HG02759 (cell line): ENCODE measurements around the gene OSBP.
"Not testable (repeated sequence)": the region's sequence is repeated elsewhere in the genome, so short reads cannot be mapped to it uniquely, and the experiment has no call there.

Experiments
- ATAC-seq: cut with Tn5 transposase; IDR thresholded peaks from one replicate; pipeline ENCODE4 v1.9.1; 2021; ENCODE audit warnings: mild to moderate bottlenecking, moderate library complexity; ENCODE audit not compliant: unreplicated experiment

OSBP gene, protein sequence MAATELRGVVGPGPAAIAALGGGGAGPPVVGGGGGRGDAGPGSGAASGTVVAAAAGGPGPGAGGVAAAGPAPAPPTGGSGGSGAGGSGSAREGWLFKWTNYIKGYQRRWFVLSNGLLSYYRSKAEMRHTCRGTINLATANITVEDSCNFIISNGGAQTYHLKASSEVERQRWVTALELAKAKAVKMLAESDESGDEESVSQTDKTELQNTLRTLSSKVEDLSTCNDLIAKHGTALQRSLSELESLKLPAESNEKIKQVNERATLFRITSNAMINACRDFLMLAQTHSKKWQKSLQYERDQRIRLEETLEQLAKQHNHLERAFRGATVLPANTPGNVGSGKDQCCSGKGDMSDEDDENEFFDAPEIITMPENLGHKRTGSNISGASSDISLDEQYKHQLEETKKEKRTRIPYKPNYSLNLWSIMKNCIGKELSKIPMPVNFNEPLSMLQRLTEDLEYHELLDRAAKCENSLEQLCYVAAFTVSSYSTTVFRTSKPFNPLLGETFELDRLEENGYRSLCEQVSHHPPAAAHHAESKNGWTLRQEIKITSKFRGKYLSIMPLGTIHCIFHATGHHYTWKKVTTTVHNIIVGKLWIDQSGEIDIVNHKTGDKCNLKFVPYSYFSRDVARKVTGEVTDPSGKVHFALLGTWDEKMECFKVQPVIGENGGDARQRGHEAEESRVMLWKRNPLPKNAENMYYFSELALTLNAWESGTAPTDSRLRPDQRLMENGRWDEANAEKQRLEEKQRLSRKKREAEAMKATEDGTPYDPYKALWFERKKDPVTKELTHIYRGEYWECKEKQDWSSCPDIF

GRCh38 chr11:59615637-59616395 lies at the start of gene OSBP:
TSS of gene OSBP (minus strand) at chr11:59615774. CDS start at chr11:59615664, 110 bp downstream.
- ATAC-seq = peak; percentile 89

GRCh38 chr11:59660621-59661020 lies 45.0 kb upstream of the OSBP start:
- no peak for ATAC-seq

DNA sequence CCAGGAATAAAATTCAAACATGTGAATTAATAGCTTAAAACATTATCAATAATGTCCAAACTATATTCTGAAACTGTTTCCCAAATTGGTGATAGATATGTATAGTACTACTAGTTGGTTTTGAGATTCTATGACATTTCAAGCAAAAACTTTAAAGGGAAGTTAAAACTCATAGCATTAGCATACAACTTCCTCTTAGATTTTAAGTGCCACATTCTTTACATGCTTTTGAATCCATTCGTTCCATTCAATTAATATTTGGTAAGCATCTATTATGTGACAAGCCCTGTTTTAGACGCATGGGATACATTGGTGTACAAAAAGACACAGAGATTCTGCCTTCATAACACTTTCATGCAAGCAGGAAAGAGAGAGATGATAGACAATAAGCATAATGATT lies 44.4 kb upstream of the OSBP start:
- no peak for ATAC-seq

DNA sequence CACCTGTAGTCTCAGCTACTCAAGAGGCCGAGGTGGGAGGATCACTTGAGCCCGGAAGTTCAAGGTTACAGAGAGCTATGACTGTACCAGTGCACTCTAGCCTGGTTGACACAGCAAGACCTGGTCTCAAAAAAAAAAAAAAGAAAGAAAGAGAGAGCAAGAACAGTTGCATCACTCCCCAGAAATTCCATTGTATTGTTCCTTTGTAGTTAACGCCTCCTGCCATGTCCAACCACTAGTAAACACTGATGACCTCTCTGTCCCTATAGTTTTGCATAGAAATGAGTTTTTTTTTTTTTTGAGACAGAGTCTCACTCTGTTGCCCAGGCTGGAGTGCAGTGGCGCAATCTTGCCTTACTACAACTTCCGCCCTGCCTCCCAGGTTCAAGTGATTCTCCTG lies 42.5 kb upstream of the OSBP start:
- ATAC-seq = no peak

GRCh38 chr11:59654893-59655292 lies 39.3 kb upstream of the OSBP start:
- ATAC-seq = no peak

DNA sequence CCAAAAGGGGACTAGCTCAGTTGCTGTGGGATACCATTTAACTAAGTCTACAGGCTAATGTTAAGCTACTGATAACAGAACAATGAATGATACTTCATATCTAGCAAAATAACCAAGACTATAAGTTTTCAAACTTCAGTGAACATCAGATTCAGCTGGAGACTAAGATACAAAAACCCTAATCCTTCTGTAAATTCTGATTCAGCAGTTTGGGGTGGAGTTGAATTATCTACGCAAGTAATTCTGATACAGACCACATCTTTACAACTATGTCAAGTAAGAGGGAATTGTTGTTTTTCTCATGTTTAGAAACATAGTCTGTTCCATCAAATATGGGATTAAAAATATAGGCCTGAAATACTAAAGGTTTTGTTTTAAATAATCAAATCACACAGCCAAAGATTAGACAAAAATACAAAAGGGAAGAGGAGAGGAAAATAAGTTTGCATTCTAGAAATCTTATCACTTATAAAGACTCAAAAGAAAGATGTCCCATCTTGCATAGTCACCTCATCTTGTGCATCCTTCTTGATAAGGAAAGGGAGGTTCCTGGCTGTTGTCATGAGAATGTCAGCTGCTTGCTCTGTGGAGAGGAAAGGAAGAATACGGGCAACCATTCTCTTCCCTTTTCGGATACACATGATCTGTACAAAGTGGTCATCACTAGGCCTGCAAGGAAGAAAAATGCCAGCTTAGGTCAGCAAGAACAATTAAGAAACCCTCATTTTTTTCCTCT lies 31.8 kb upstream of the OSBP start:
- no peak for ATAC-seq

DNA sequence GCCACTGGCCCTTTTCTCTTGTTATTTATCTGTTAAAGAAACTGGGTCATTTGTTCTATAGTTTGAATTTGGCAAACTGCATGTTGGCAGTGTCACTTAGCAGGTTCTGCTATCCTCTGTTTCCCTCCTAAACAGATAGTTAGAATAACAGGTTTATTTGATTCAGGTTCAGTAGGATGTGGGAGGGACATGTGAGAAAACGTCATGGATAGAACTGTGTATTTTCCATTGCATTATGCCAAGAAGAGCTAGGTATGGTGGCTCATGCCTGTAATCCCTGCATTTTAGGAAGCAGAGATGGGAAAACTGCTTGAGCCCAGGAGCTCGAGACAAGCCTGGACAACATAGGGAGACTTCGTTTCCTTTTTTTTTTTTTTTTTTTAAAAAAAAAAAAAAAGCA lies 29.0 kb upstream of the OSBP start:
- no peak for ATAC-seq

- ATAC-seq = no peak
Measured at GRCh38 chr11:59643390-59643789, 27.8 kb upstream of the OSBP start.

DNA sequence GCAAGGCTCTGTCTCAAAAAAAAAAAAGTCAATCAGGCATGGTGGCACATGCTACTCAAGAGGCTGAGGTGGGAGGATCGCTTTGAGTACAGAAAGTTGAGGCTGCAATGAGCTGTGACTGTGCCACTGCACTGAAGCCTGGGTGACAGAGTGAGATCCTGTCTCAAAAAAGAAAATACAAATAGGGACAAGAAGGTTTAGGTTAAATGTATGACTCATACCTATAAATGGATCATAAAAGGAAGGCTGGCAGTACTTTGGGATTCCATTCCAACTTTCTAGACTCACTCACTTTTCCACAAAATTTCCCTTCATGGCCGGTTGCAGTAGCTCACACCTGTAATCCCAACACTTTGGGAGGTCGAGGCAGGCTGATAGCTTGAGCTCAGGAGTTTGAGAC lies 25.6 kb upstream of the OSBP start:
- no peak for ATAC-seq

DNA sequence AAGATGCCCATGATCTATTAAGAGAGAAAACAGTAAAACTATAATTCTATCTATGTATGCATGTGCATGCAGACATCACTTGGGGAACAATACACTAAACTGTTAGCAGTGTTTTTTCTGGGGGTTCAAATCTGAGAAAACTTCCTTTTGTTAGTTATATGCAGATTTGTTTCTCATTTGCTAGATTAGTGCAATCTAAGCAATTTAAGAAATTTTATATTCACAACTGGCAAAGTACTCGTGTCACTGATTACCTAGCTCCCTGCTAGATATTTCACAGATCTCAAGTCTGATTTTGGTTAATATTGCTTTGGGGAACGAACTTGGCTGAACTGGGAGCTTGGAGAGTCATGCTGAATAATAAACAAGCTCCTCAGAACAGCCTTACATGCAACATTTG lies 14.9 kb upstream of the OSBP start:
- no peak for ATAC-seq

GRCh38 chr11:59629996-59630395 lies 14.4 kb upstream of the OSBP start:
- no peak for ATAC-seq

DNA sequence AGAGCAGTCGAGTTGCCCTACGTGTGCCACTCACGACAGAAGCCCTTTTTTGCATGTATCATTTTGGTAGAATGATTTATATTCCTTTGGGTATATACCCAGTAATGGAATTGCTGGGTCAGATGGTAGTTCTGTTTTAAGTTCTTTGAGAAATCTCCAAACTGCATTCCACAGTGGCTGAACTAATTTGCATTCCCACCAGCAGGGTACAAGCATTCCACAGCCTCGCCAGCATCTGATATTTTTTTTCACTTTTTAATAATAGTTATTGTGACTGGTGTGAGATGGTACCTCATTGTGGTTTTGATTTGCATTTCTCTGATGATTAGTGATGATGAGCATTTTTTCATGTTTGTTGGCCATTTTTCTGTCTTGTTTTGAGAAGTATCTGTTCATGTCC lies 11.4 kb upstream of the OSBP start:
- ATAC-seq = not testable (repeated sequence)

- no peak for ATAC-seq
Measured at GRCh38 chr11:59625703-59626102, 10.1 kb upstream of the OSBP start.

GRCh38 chr11:59617876-59618275 lies 2.3 kb upstream of the OSBP start:
- ATAC-seq = no peak

- ATAC-seq = no peak
Measured at GRCh38 chr11:59616396-59616982, 915 bp upstream of the OSBP start.

DNA sequence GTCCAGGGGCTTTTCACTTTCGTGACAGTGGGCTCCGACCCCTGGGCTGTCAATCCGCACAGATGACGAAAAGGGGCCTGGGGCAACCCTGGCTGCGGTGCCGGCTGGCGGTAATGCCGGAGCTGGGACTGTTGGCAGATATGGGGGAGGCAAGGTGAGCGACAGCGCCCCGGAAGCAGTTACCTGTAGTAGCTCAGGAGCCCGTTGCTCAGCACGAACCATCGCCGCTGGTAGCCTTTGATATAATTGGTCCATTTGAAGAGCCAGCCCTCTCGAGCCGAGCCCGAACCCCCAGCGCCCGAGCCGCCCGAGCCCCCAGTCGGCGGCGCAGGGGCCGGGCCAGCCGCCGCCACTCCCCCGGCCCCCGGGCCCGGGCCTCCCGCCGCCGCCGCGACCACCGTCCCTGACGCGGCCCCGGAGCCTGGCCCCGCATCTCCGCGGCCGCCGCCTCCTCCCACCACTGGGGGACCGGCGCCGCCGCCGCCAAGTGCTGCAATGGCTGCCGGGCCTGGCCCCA lies 396 bp downstream of the OSBP start:
- peak; percentile 10 for ATAC-seq

- ATAC-seq = no peak
Measured at GRCh38 chr11:59614277-59615119, 1.1 kb downstream of the OSBP start.

- no peak for ATAC-seq
Measured at GRCh38 chr11:59611570-59612565, 3.7 kb downstream of the OSBP start.
